HL-60 (cell line): ENCODE measurements around the gene PRCP.

Source experiments
- DNase-seq, 2 experiments: peaks; one replicate each; pipeline ENCODE4 v3.0.0-alpha.2; 2010 to 2020; ENCODE audit warnings: low read depth in 1 of 2, low spot score in 1 of 2
- H3K27ac ChIP-seq: fragments of 250-450 bp; sonication (Bioruptor Pico); replicated peaks from 2 replicates; pipeline ENCODE4 v1.5.1; 2020; ENCODE audit warnings: mild to moderate bottlenecking, moderate library complexity
- H3K27me3 ChIP-seq: fragments of 250-450 bp; sonication (Bioruptor Pico); 2 replicates; pipeline ENCODE4 v1.5.1; 2021; ENCODE audit warnings: mild to moderate bottlenecking, moderate library complexity; ENCODE audit not compliant: insufficient read depth, poor library complexity, severe bottlenecking
- H3K4me3 ChIP-seq: replicated peaks from 2 replicates; pipeline ENCODE4 v1.5.1; 2011; ENCODE audit warnings: mild to moderate bottlenecking, control low read depth, low read length; ENCODE audit not compliant: insufficient read depth
- GABPA ChIP-seq: IDR thresholded peaks from 2 replicates; pipeline ENCODE4 v1.6.1; 2012; ENCODE audit warnings: low read depth
- POLR2AphosphoS5 ChIP-seq: IDR thresholded peaks from 2 replicates; pipeline ENCODE4 v1.6.1; 2012; ENCODE audit warnings: low read depth
- SPI1 ChIP-seq: IDR thresholded peaks from 2 replicates; pipeline ENCODE4 v1.6.1; 2012; ENCODE audit warnings: low read depth, mild to moderate bottlenecking, borderline replicate concordance
- TF ChIP-seq, protein P1 (sequence below): IDR thresholded peaks from one replicate; pipeline ENCODE4 v1.5.1; 2011; ENCODE audit warnings: low read length, control low read depth, inconsistent platforms; ENCODE audit not compliant: insufficient read depth
- TF ChIP-seq, protein P2 (sequence below): IDR thresholded peaks from 2 replicates; pipeline ENCODE4 v1.6.1; 2012; ENCODE audit warnings: low read depth; ENCODE audit not compliant: insufficient replicate concordance

The PRCP gene

DNA sequence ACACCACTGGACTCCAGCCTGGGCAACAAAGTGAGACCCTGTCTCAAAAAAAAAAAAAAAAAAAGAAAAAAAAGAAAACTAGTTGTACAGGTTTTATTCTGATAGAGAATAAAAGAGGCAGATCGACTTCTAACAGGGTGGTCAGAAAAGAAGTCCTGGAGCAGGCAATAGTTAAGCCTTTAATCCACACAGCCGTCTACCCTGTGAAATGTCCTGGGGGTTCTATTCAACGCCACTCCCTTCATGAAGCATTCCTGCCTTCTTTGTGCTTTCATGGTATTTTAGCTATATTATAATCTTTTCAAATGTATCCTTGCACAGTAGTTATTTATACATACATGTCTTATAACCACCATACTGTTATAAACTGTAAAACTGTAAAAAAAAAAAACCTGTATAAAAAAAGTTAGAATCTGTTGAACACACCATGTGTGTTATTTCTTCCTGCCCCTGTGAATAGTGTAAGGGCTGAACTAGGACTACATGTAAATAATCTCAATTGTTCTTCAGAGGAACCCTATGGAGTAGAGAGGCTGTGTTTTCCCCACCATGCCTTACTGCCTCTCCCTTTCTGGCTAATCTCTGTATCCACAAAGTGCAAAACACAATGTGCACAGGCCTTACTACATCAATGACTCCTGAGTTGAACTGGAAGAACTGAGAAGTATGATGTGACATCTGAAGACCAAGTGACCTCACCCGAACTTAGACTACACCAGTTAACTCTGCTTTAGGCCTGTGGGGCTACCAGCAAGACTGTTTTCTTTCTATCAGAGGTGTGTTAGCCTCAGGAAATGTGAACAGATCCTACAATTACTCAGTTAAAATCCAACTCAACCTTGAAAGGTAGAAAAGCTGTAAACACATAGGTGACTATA is 25.3 kb downstream of the PRCP start:
- Histone ChIP-seq H3K4me3 (no peak overlapping the region), H3K27ac (no peak overlapping the region)
- no peak for DNase-seq

DNA sequence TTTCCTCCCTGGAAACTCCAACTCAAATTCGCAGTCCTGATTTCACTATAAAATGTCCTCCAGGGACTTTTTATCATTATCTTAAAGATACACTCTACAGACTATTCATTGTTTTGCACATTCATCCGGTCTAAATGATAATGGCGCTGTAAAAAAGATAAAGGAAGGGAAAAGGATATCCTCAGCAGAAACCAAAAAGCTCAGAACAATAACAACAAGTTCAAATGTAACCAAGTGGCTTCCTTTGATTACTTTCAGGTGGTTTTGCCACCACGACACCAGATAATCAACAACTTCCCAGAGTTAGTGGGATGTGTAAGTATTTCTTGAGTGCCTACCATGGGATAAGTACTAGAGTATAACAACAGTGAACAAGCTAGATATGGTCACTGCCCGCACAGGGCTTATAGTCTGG is 26.3 kb downstream of the PRCP start:
- Histone ChIP-seq H3K4me3 (no peak overlapping the region), H3K27ac (no peak overlapping the region), H3K27me3 (no peaks in the 10 kb centered on the region)
- no peak for DNase-seq
- TF ChIP-seq GABPA (no peak), POLR2AphosphoS5 (no peak), SPI1 (no peak)
- TF ChIP-seq, protein P1, sequence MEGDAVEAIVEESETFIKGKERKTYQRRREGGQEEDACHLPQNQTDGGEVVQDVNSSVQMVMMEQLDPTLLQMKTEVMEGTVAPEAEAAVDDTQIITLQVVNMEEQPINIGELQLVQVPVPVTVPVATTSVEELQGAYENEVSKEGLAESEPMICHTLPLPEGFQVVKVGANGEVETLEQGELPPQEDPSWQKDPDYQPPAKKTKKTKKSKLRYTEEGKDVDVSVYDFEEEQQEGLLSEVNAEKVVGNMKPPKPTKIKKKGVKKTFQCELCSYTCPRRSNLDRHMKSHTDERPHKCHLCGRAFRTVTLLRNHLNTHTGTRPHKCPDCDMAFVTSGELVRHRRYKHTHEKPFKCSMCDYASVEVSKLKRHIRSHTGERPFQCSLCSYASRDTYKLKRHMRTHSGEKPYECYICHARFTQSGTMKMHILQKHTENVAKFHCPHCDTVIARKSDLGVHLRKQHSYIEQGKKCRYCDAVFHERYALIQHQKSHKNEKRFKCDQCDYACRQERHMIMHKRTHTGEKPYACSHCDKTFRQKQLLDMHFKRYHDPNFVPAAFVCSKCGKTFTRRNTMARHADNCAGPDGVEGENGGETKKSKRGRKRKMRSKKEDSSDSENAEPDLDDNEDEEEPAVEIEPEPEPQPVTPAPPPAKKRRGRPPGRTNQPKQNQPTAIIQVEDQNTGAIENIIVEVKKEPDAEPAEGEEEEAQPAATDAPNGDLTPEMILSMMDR, result no peak
- TF ChIP-seq, protein P2, sequence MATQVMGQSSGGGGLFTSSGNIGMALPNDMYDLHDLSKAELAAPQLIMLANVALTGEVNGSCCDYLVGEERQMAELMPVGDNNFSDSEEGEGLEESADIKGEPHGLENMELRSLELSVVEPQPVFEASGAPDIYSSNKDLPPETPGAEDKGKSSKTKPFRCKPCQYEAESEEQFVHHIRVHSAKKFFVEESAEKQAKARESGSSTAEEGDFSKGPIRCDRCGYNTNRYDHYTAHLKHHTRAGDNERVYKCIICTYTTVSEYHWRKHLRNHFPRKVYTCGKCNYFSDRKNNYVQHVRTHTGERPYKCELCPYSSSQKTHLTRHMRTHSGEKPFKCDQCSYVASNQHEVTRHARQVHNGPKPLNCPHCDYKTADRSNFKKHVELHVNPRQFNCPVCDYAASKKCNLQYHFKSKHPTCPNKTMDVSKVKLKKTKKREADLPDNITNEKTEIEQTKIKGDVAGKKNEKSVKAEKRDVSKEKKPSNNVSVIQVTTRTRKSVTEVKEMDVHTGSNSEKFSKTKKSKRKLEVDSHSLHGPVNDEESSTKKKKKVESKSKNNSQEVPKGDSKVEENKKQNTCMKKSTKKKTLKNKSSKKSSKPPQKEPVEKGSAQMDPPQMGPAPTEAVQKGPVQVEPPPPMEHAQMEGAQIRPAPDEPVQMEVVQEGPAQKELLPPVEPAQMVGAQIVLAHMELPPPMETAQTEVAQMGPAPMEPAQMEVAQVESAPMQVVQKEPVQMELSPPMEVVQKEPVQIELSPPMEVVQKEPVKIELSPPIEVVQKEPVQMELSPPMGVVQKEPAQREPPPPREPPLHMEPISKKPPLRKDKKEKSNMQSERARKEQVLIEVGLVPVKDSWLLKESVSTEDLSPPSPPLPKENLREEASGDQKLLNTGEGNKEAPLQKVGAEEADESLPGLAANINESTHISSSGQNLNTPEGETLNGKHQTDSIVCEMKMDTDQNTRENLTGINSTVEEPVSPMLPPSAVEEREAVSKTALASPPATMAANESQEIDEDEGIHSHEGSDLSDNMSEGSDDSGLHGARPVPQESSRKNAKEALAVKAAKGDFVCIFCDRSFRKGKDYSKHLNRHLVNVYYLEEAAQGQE, result no peak

More for the DNA sequence above, 25.3 kb downstream of the PRCP start:
- no peaks in the 10 kb centered on the region for H3K27me3 ChIP-seq
- TF ChIP-seq, protein P1, result no peak
- TF ChIP-seq SPI1 (no peak), GABPA (no peak), POLR2AphosphoS5 (no peak)
- TF ChIP-seq, protein P2, result no peak

DNA sequence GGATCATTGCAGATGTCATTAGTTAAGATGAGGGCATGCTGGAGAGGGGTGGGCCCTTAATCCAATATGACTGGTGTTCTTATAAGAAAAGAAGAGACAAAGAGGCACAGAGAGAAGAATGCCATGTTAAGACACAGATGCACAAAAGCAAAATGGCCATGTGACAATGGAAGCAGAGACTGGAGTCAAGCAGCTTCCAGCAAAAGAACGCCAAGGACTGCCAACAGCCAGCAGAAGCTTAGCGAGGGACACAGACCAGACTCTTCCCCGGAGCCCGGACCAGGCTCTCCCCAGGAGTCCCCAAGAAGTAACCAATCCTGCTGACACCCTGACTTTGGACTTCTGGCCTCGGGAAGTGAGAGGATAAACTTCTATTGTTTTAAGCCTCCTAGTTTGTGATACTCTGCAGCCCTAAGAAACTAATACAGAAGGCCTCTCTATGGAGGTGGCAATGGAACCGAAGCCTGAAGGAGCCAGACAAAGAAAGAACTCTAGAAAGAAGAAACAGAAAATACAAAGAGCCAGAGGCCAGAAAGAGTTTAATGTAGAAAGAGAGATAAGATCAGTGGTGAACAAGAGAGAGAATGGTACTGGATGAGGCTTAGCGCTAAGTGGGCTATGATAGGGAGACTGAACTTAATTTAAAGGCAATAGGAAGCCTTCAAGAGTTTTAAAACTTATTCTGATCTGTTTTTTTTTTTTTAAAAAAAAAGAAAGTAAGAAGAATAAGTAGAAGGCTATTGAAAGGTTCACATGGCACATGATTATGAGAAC is 27.7 kb downstream of the PRCP start:
- Histone ChIP-seq H3K27me3 (no peaks in the 10 kb centered on the region), H3K4me3 (no peak overlapping the region), H3K27ac (no peak overlapping the region)
- DNase-seq, result no peak
- TF ChIP-seq, protein P1, result no peak
- TF ChIP-seq POLR2AphosphoS5 (no peak), SPI1 (no peak), GABPA (no peak)
